GM12878 (cell line): ENCODE results near the gene RGS6. TPM values are rescaled to one million over a fixed set of nuclear protein-coding genes. Genes with fewer than 3 reads are reported as not detected.

Experiments used
- ATAC-seq: fragments of 200-7000 bp; cut with Tn5 transposase; 3 replicates; pipeline ENCODE4 v1.9.1; 2020; ENCODE audit warnings: mild to moderate bottlenecking, moderate library complexity
- BruUV-seq: library from RNA; stranded (reverse); fragments of 400-500 nt; replicated peaks from 2 replicates; lab custom pipeline; 2021; lab: Mats Ljungman, UMichigan
- CTCF ChIA-PET: fragments of 300-600 bp; sonication (Branson Sonifier 250); formaldehyde crosslinking; extraction: SDS; loops from one replicate; lab custom pipeline; 2021; ENCODE audit warnings: inconsistent platforms; lab: Yijun Ruan, JAX
- POLR2A ChIA-PET: fragments of 350-600 bp; formaldehyde crosslinking; extraction: SDS; loops from one replicate; lab custom pipeline; 2021; ENCODE audit warnings: inconsistent platforms; lab: Charles Lee
- RAD21 ChIA-PET: fragments of 300-600 bp; sonication (Branson Sonifier 250); formaldehyde crosslinking; loops from one replicate; lab custom pipeline; 2023; ENCODE audit warnings: antibody characterized with exemption; ENCODE audit not compliant: unreplicated experiment; lab: Charles Lee
- SMC1A ChIA-PET: fragments of 300-600 bp; sonication (Branson Sonifier 250); formaldehyde crosslinking; loops from one replicate; lab custom pipeline; 2023; ENCODE audit not compliant: unreplicated experiment, uncharacterized antibody; lab: Charles Lee
- DNase-seq: peaks from one replicate; pipeline ENCODE4 v3.0.0-alpha.2; 2011; ENCODE audit warnings: low read depth, low spot score
- FAIRE-seq: peaks from 3 replicates; lab custom pipeline; 2011; peaks lifted over from hg19 to GRCh38; lab: Jason Lieb, UNC
- H2AFZ ChIP-seq: 2 replicates; pipeline ENCODE4 v1.6.0; 2011; ENCODE audit warnings: low read depth, low read length, control low read depth; ENCODE audit not compliant: control insufficient read depth
- H3K27ac ChIP-seq: 2 replicates; pipeline ENCODE4 v1.5.1; 2011; ENCODE audit warnings: control low read depth; ENCODE audit not compliant: control insufficient read depth, insufficient read depth
- H3K27me3 ChIP-seq, 2 experiments: replicated peaks in 1 of 2; 2 replicates each; pipeline versions ENCODE4 v1.6.0 to v1.6.1; 2011; ENCODE audit warnings: low read length in 1 of 2; ENCODE audit not compliant: control insufficient read depth in 2 of 2, insufficient read depth in 2 of 2
- H3K36me3 ChIP-seq, 2 experiments: 2 replicates each; pipeline ENCODE4 v1.5.1; 2011; ENCODE audit warnings: low read length in 1 of 2; ENCODE audit not compliant: control insufficient read depth in 2 of 2, insufficient read depth in 2 of 2
- H3K4me1 ChIP-seq: 2 replicates; pipeline ENCODE4 v1.6.1; 2011; ENCODE audit warnings: mild to moderate bottlenecking, low read length, moderate library complexity, mixed read lengths; ENCODE audit not compliant: control insufficient read depth, insufficient read depth
- H3K4me2 ChIP-seq: 2 replicates; pipeline ENCODE4 v1.6.0; 2011; ENCODE audit warnings: control low read depth; ENCODE audit not compliant: control insufficient read depth, insufficient read depth
- H3K4me3 ChIP-seq: fragments of 200-600 bp; sonication (generic); 2 replicates; pipeline ENCODE4 v1.5.1; 2016
- H3K79me2 ChIP-seq: 2 replicates; pipeline ENCODE4 v1.6.0; 2011; ENCODE audit warnings: low read length; ENCODE audit not compliant: control insufficient read depth, insufficient read depth
- H3K9ac ChIP-seq: 2 replicates; pipeline ENCODE4 v1.8.0; 2011; ENCODE audit warnings: low read length, control low read depth, mixed read lengths; ENCODE audit not compliant: control insufficient read depth, insufficient read depth
- H3K9me3 ChIP-seq: replicated peaks from 3 replicates; pipeline ENCODE4 v1.5.1; 2011; ENCODE audit warnings: mild to moderate bottlenecking, low read length; ENCODE audit not compliant: control insufficient read depth, insufficient read depth
- H4K20me1 ChIP-seq: 2 replicates; pipeline ENCODE4 v1.6.0; 2011; ENCODE audit not compliant: control insufficient read depth, insufficient read depth
- BHLHE40 ChIP-seq, 2 experiments: fragments of 450-650 bp in 1 of 2; IDR thresholded peaks; 2 replicates each; pipeline ENCODE4 v1.6.1; 2011 to 2017; ENCODE audit warnings: low read depth in 2 of 2, borderline replicate concordance in 1 of 2, improper control_type of control experiment in 1 of 2, low read length in 1 of 2, mild to moderate bottlenecking in 1 of 2
- BMI1 ChIP-seq: fragments of 450-650 bp; IDR thresholded peaks from 2 replicates; pipeline ENCODE4 v1.6.1; 2016; ENCODE audit warnings: mild to moderate bottlenecking, moderate library complexity, borderline replicate concordance
- CEBPB ChIP-seq, 2 experiments: fragments of 150-350 bp in 1 of 2; IDR thresholded peaks; 2 replicates each; pipeline ENCODE4 v1.6.1; 2012 to 2014; ENCODE audit warnings: low read depth in 2 of 2, low read length in 2 of 2, borderline replicate concordance in 1 of 2, inconsistent platforms in 1 of 2
- EP300 ChIP-seq, 2 experiments: fragments of 150-350 bp in 1 of 2; IDR thresholded peaks; 2 replicates each; pipeline ENCODE4 v1.6.1; 2011 to 2012; ENCODE audit warnings: low read depth in 2 of 2, low read length in 2 of 2, borderline replicate concordance in 1 of 2, improper control_type of control experiment in 1 of 2, inconsistent platforms in 1 of 2; ENCODE audit not compliant: control insufficient read depth in 1 of 2
- HSF1 ChIP-seq: fragments of 150-350 bp; IDR thresholded peaks from 2 replicates; pipeline ENCODE4 v1.6.1; 2014; ENCODE audit warnings: mild to moderate bottlenecking, low read depth, low read length
- MXI1 ChIP-seq: fragments of 150-350 bp; IDR thresholded peaks from 2 replicates; pipeline ENCODE4 v1.6.1; 2011; ENCODE audit warnings: low read depth, mild to moderate bottlenecking, inconsistent platforms, low read length, improper control_type of control experiment
- RB1 ChIP-seq: fragments of 450-650 bp; formaldehyde crosslinking; IDR thresholded peaks from 2 replicates; pipeline ENCODE4 v1.6.1; 2017; ENCODE audit warnings: mild to moderate bottlenecking, borderline replicate concordance
- RUNX3 ChIP-seq: IDR thresholded peaks from 2 replicates; pipeline ENCODE4 v1.6.1; 2012; ENCODE audit warnings: low read length, inconsistent platforms
- TARDBP ChIP-seq: IDR thresholded peaks from 2 replicates; pipeline ENCODE4 v1.6.1; 2016; ENCODE audit warnings: borderline replicate concordance
- WGBS: methylation state at CpG from one replicate; pipeline ENCODE4 v1.1.6; 2016; ENCODE audit warnings: low lambda C conversion rate; ENCODE audit not compliant: insufficient replicate concordance, insufficient coverage; ENCODE audit errors: missing lambda C conversion rate; 5-methylcytosine and 5-hydroxymethylcytosine counted together
- in situ Hi-C: fragments of 300-500 bp; cut with MboI; formaldehyde crosslinking; loops from 9 replicates; pipeline ENCODE4 v1.14.3; 2018; ENCODE audit warnings: mixed read lengths
- intact Hi-C: fragments of 100-400 bp; cut with micrococcal nuclease; formaldehyde crosslinking; loops from one replicate; pipeline ENCODE4 v1.14.2; 2022; ENCODE audit not compliant: unreplicated experiment
- polyA plus RNA-seq, 11 experiments: library from polyadenylated mRNA; depleted of rRNA in 4 of 11; unstranded in 6 of 11; stranded (reverse) in 5 of 11; fragments of >200 nt; fragmentation: Nextera tagmentation in 4 of 11; fragmentation: Illumina TruSeq in 1 of 11; extraction: Ambion mirVana in 4 of 11; extraction: Trizol in 1 of 11; gene quantifications; 1 replicate in 1 of 11; 2 replicates in 10 of 11; pipeline versions ENCODE4 v1.2.1 to v1.2.3, GENCODE V29; 2011 to 2016; ENCODE audit warnings: inconsistent platforms in 2 of 11, missing spikeins in 2 of 11, low read depth in 1 of 11
- total RNA-seq, 4 experiments: library from RNA; depleted of rRNA in 3 of 4; stranded (reverse); fragments of >200 nt in 3 of 4; fragmentation: Illumina TruSeq in 1 of 4; extraction: Trizol in 1 of 4; gene quantifications; 2 replicates each; pipeline versions ENCODE4 v1.2.1 to v1.2.3, GENCODE V29; 2013 to 2021

Gene RGS6
- total and polyA plus RNA-seq, 10 of the 15 experiments (the other 5 are each of a cell fraction or from before 2014, with no cell fraction given) = 3.9 to 18.1 (median 12.4) TPM

GRCh38 chr14:72311116-72311515 lies 378.9 kb downstream of the RGS6 start:
- no peaks in the 10 kb centered on the region for H4K20me1 ChIP-seq
- ChIA-PET CTCF (no interaction called here), SMC1A (no interaction called here), POLR2A (no interaction called here), RAD21 (no interaction called here)
- no peaks in the 10 kb centered on the region for H3K27me3 ChIP-seq
- H3K9me3 ChIP-seq = no peaks in the 10 kb centered on the region; the same call in 1 of the 3 replicates
- H3K9ac ChIP-seq = no peak overlapping the region
- TF ChIP-seq HSF1 (no peak), MXI1 (no peak), BMI1 (no peak), RUNX3 (no peak), EP300 (IDR thresholded peaks at IDR 0.05; ENCODE audit: borderline replicate concordance in 1 of 2, control insufficient read depth in 1 of 2, low read depth in 2 of 2, low read length in 2 of 2) (no peak), BHLHE40 (IDR thresholded peaks at IDR 0.05; ENCODE audit: borderline replicate concordance in 1 of 2, low read depth in 2 of 2, low read length in 1 of 2) (no peak), RB1 (no peak), CEBPB (IDR thresholded peaks at IDR 0.05; ENCODE audit: borderline replicate concordance in 1 of 2, low read depth in 2 of 2, low read length in 2 of 2) (no peak), TARDBP (no peak)
- H2AFZ ChIP-seq = no peak overlapping the region
- 38% methylated on average over 1 of the region's 1 CpG for WGBS
- H3K36me3 ChIP-seq = no peaks in the 10 kb centered on the region
- FAIRE-seq = no peak
- no peak for DNase-seq
- no peak overlapping the region for H3K4me2 ChIP-seq
- H3K4me3 ChIP-seq = no peak overlapping the region
- intact Hi-C loops = no loop called here
- ATAC-seq = no peak
- no peaks in the 10 kb centered on the region for H3K79me2 ChIP-seq
- in situ Hi-C loops = no loop called here
- H3K4me1 ChIP-seq = no peaks in the 10 kb centered on the region
- BruUV-seq = no TSS peak
- H3K27ac ChIP-seq = no peak overlapping the region
